ENCODE measurements around the gene GLDN. TPM values are rescaled to one million over a fixed set of nuclear protein-coding genes. Genes with fewer than 3 reads are reported as not detected.

GLDN gene
- total and polyA plus RNA-seq, 10 of the 15 experiments (the other 5 are each of a cell fraction or from before 2014, with no cell fraction given): 0.13 TPM; not detected in 9

- WGBS (ENCODE audit: insufficient coverage, insufficient replicate concordance, low lambda C conversion rate, missing lambda C conversion rate): 20% methylated on average over 5 of the region's 5 CpGs
- H3K4me2 ChIP-seq (ENCODE audit: control insufficient read depth, insufficient read depth): no peak overlapping the region
- DNase-seq (ENCODE audit: low read depth, low spot score) (no peak), ATAC-seq (no peak), FAIRE-seq (no peak)
- no peaks in the 10 kb centered on the region; the same call in 1 of the 2 replicates for H4K20me1 ChIP-seq (ENCODE audit: control insufficient read depth, insufficient read depth)
- no peaks in the 10 kb centered on the region for H3K79me2 ChIP-seq (ENCODE audit: control insufficient read depth, insufficient read depth, low read length)
- ChIA-PET CTCF (interaction anchor here (0.6 kb wide), 1 partner anchor 161 kb away, joined by 3 read pairs; no protein-coding TSS in a partner anchor), SMC1A (ENCODE audit: uncharacterized antibody, unreplicated experiment) (no interaction called here), POLR2A (no interaction called here), RAD21 (ENCODE audit: unreplicated experiment) (no interaction called here)
- no peak overlapping the region for H3K4me3 ChIP-seq
- no peaks in the 10 kb centered on the region; a peak in 1 of 4 replicates for H3K27me3 ChIP-seq (replicated peaks in 1 of 2; ENCODE audit: control insufficient read depth in 2 of 2, insufficient read depth in 2 of 2, low read length in 1 of 2)
- TF ChIP-seq MTA2 (IDR thresholded peaks at IDR 0.05; ENCODE audit: low read depth): no peak
- TF ChIP-seq SREBF2 (IDR thresholded peaks at IDR 0.05; ENCODE audit: low read length): no peak
- TF ChIP-seq JUNB (IDR thresholded peaks at IDR 0.05): no peak
- TF ChIP-seq, protein P1, sequence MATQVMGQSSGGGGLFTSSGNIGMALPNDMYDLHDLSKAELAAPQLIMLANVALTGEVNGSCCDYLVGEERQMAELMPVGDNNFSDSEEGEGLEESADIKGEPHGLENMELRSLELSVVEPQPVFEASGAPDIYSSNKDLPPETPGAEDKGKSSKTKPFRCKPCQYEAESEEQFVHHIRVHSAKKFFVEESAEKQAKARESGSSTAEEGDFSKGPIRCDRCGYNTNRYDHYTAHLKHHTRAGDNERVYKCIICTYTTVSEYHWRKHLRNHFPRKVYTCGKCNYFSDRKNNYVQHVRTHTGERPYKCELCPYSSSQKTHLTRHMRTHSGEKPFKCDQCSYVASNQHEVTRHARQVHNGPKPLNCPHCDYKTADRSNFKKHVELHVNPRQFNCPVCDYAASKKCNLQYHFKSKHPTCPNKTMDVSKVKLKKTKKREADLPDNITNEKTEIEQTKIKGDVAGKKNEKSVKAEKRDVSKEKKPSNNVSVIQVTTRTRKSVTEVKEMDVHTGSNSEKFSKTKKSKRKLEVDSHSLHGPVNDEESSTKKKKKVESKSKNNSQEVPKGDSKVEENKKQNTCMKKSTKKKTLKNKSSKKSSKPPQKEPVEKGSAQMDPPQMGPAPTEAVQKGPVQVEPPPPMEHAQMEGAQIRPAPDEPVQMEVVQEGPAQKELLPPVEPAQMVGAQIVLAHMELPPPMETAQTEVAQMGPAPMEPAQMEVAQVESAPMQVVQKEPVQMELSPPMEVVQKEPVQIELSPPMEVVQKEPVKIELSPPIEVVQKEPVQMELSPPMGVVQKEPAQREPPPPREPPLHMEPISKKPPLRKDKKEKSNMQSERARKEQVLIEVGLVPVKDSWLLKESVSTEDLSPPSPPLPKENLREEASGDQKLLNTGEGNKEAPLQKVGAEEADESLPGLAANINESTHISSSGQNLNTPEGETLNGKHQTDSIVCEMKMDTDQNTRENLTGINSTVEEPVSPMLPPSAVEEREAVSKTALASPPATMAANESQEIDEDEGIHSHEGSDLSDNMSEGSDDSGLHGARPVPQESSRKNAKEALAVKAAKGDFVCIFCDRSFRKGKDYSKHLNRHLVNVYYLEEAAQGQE (IDR thresholded peaks at IDR 0.05; ENCODE audit: low read depth, low read length): no peak
- TF ChIP-seq MEF2A (IDR thresholded peaks at IDR 0.05; ENCODE audit: insufficient read depth, low read depth, low read length): no peak
- no peak for TF ChIP-seq E2F4 (IDR thresholded peaks at IDR 0.05; ENCODE audit: low read depth, low read length)
- TF ChIP-seq, protein P2, sequence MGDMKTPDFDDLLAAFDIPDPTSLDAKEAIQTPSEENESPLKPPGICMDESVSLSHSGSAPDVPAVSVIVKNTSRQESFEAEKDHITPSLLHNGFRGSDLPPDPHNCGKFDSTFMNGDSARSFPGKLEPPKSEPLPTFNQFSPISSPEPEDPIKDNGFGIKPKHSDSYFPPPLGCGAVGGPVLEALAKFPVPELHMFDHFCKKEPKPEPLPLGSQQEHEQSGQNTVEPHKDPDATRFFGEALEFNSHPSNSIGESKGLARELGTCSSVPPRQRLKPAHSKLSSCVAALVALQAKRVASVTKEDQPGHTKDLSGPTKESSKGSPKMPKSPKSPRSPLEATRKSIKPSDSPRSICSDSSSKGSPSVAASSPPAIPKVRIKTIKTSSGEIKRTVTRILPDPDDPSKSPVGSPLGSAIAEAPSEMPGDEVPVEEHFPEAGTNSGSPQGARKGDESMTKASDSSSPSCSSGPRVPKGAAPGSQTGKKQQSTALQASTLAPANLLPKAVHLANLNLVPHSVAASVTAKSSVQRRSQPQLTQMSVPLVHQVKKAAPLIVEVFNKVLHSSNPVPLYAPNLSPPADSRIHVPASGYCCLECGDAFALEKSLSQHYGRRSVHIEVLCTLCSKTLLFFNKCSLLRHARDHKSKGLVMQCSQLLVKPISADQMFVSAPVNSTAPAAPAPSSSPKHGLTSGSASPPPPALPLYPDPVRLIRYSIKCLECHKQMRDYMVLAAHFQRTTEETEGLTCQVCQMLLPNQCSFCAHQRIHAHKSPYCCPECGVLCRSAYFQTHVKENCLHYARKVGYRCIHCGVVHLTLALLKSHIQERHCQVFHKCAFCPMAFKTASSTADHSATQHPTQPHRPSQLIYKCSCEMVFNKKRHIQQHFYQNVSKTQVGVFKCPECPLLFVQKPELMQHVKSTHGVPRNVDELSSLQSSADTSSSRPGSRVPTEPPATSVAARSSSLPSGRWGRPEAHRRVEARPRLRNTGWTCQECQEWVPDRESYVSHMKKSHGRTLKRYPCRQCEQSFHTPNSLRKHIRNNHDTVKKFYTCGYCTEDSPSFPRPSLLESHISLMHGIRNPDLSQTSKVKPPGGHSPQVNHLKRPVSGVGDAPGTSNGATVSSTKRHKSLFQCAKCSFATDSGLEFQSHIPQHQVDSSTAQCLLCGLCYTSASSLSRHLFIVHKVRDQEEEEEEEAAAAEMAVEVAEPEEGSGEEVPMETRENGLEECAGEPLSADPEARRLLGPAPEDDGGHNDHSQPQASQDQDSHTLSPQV (IDR thresholded peaks at IDR 0.05): no peak
- TF ChIP-seq IRF3 (IDR thresholded peaks at IDR 0.05): no peak
- no peak for TF ChIP-seq USF1 (IDR thresholded peaks at IDR 0.05; ENCODE audit: borderline replicate concordance, extremely low read length, insufficient read depth, low read depth, low read length)
- TF ChIP-seq RFX5 (IDR thresholded peaks at IDR 0.05; ENCODE audit: low read depth, low read length): no peak
- no peak overlapping the region for H2AFZ ChIP-seq (ENCODE audit: control insufficient read depth, low read depth, low read length)
- intact Hi-C loops (cut with micrococcal nuclease; ENCODE audit: unreplicated experiment): no loop called here
- no peak overlapping the region for H3K9ac ChIP-seq (ENCODE audit: control insufficient read depth, insufficient read depth, low read length)
- H3K36me3 ChIP-seq (ENCODE audit: control insufficient read depth in 2 of 2, insufficient read depth in 2 of 2, low read length in 1 of 2): no peaks in the 10 kb centered on the region
- BruUV-seq (replicated peaks): no TSS peak
- no peak overlapping the region for H3K27ac ChIP-seq (ENCODE audit: control insufficient read depth, insufficient read depth)
- H3K9me3 ChIP-seq (replicated peaks; ENCODE audit: control insufficient read depth, insufficient read depth, low read length): no peaks in the 10 kb centered on the region; the same call in 2 of the 3 replicates
- peaks cover 21% of the 10 kb centered on the region for H3K4me1 ChIP-seq (ENCODE audit: control insufficient read depth, insufficient read depth, low read length)
- in situ Hi-C loops (cut with MboI): no loop called here
These were observed 10.3 kb upstream of the GLDN start for GRCh38 chr15:51331141-51331540.
